Raji (cell line): ENCODE data around the gene TTLL10.

Experiments used
- POLR2A ChIP-seq: IDR thresholded peaks from 2 replicates; pipeline ENCODE4 v1.6.1; 2011; ENCODE audit warnings: low read depth, low read length, control low read depth; ENCODE audit not compliant: insufficient read depth

Gene TTLL10

DNA sequence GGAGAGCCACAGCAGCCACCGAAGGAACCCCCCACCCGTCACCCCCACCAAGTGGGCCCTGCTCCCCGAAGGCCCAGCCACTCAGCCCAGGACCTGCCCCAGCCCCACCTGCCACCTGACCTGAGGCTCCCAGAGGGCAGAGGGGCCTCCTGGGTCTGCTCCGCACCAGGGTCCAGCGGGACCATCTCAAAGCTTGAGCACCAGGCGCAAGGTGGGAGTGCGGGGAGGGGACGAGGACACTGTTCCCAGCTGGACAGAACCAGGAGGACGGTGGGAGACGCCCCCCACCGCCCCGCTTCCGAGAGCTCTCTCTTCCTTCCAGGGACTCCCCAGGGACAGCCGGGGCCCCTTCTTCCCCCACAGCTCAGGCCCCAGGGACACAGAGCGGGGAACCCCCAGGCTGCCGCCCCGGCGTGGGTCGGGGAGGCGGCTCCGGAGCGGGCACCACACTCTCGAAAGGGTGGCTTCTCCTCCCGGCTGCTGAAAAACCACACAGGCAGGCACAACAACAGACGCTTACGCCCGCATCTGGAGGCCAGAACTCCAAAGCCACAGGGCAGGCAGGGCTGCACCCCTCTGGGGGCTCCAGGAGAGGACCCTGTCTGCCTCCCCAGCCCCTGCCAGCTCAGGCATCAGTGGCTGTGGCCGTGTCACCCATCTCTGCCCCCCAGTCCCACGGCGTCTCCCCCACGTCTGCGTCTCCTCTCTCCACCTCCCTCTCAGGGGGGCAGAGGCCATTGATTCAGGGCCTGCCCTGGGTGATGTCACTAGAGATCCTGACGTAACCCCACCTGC lies 1.9 kb upstream of the TTLL10 start:
- no peak for TF ChIP-seq POLR2A

DNA sequence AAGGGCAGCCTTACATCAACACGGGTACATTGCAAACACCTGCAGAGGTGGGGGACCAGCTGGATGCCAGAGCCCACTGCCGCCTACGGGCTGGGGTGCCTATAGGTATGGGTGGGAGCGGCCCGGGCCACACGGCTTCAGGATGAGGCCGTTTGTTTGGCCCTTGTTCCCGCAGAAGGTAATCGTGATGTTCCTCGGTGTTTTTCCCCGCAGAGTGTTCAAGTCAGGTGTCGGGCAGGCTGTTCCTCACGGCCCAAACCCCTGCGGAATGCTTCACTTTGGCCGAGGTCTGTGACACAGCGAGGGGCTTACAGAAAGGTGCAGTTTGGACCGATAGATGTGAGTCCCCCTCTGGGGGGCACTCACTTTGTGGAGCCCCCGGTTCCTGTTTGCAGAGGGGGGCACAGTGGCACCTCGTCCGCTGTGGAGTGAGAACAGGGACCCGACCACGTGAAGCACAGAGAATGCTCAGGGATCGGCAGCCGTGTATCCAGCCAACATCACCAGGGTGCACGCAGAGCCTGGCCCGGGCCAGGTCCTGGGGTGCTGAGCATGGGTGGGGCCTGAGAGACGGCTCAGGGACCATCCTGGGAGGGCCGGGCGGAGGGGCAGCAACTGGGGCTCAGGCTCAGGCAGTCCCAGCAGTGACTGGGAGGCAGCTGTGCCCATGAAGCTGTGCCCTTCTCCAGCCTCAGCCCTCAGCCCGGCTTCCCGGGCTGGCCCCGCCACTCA lies 453 bp upstream of the TTLL10 start:
- no peak for TF ChIP-seq POLR2A

DNA sequence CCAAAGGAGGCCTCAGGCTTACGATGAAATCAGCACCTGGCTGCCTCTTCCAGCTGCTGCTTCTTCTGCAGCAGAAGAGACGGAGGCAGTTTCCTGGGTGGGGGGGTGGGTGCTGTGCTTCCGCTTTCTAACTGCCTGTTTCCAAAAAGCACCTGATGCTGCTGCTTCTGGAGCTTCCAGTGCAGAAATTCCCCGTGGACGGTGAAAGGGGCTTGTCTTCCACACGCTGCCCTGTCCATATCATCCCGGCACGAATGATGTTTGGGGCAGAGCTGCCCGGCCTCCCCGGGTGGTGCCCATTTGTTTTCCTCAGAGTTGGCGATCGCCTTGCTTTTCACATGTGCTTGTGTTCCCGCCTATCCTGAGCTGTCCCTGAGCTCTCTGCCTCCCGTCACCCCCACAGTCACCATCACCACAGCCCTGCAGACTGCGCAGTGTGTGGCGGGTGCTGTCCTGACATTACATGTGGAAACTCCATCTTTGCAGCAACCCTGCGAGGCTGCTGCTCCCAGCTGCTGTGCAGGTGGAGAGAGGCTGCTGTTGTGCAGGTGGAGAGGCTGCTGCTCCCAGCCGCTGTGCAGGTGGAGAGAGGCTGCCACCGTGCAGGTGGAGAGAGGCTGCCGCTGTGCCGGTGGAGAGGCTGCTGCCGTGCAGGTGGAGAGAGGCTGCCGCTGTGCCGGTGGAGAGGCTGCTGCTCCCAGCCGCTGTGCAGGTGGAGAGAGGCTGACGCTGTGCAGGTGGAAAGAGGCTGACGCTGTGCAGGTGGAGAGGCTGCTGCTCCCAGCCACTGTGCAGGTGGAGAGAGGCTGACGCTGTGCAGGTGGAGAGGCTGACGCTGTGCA lies 1.8 kb downstream of the TTLL10 start:
- TF ChIP-seq POLR2A, result no peak

- TF ChIP-seq POLR2A, result no peak
These were observed 3.3 kb downstream of the TTLL10 start for GRCh38 chr1:1176931-1177330.

GRCh38 chr1:1177452-1178206 lies 3.9 kb downstream of the TTLL10 start:
- no peak for TF ChIP-seq POLR2A

DNA sequence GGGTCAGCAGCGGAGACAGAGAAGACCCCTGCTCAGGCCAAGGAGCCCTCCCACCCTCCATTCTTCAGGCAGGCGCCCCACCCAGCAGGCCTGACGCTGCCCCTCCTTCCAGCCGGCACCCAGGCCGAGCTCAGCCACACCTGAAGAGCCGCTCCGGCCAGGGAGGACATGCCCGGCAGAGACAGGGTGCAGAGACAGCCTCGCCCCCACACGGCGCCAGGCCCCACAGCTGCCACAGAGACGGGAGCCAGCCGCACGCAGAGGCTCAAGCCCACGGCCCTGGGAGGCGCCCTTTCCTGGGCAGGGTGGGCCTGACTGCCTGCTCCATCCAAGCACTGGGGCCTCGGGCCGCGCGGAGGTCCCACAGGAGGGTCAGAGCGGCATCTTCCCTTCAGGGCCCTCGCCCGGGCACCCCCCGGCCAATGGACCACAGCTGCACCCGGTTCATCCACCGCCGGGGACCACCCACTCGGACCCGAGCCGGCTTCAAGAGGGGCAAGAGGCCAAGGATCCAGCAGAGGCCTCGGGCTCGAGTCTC lies 5.2 kb downstream of the TTLL10 start:
- no peak for TF ChIP-seq POLR2A

- no peak for TF ChIP-seq POLR2A
These were observed 5.8 kb downstream of the TTLL10 start for GRCh38 chr1:1179346-1179982.

DNA sequence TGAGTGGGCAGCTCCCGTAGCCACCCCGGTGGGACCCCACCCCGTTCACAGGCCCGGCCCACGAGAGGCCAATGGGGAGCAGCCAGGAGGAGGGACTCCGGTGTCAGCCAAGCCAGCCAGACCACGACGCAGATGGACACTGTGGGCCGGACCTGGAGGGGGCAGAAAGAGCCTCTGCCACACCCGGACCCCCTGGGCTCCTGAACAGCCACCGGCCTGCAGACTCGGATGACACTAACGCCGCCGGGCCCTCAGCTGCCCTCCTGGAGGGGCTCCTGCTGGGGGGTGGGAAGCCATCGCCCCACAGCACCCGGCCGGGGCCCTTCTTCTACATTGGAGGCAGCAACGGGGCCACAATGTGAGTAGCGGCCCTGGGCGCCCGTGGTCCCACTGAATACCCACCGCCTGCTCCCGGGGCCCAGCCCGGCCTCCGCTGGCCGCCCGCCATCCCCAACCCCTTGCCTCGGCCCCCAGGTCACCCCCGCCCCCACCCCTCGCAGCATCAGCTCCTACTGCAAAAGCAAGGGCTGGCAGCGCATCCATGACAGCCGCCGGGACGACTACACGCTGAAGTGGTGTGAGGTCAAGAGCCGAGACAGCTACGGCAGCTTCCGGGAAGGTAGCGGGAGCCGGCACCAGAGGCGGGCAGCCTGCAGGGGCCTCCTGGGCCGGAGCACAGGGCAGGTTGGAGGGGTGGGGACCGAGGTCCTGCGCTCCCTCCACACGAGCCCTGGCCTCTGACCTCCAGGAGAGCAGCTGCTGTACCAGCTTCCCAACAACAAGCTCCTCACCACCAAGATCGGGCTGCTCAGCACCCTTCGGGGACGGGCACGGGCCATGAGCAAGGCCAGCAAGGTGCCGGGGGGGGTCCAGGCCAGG lies 6.5 kb downstream of the TTLL10 start:
- TF ChIP-seq POLR2A, result no peak

- no peak for TF ChIP-seq POLR2A
These were observed 7.7 kb downstream of the TTLL10 start for GRCh38 chr1:1181129-1181937.

- TF ChIP-seq POLR2A, result no peak
These were observed 8.3 kb downstream of the TTLL10 start for GRCh38 chr1:1181938-1182410.

DNA sequence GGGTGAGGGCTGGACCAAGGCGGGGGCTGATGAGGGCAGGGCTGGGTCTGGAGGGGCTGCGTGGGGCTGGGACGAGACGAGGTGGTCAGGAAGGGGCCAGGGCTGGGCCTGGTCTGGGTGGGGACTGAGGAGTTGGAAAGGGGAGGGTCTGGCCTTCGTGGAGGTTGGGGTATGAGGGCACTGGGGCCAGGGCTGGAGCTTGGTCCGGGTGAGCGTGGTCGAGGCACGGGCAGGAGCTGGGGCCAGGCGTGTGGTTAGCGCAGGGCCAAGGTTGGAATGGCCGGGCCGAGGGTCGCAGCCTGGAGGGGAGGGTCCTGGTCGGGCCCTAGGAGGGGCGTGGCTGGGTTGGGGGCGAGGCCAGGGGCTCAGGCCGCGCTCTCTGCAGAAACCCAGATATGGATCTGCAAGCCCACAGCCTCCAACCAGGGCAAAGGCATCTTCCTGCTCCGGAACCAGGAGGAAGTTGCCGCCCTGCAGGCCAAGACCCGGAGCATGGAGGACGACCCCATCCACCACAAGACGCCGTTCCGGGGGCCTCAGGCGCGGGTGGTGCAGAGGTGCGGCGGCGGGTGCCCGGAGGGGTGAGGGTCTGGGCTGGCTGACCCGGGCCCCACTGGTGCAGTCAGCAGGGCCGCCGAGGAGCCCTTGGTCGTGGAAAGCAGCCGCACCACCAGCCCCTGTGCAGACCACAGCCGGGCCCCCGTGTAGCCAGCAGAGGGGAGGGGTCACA lies 9.0 kb downstream of the TTLL10 start:
- no peak for TF ChIP-seq POLR2A
